Measurements from ENCODE around the gene DLGAP1.
A peak's percentile ranks its signal among the peaks of the same experiment; 100 is the strongest.

Gene DLGAP1

GRCh38 chr18:4101009-4101408, 354.1 kb downstream of the DLGAP1 start:
- WGBS (ENCODE audit: insufficient coverage), result 100% methylated on average over 1 of the region's 5 CpGs

GRCh38 chr18:4096486-4096885, 358.6 kb downstream of the DLGAP1 start:
- Histone ChIP-seq H3K4me3 (ENCODE audit: control insufficient read depth in 1 of 7, extremely low read depth in 1 of 7, insufficient read depth in 4 of 7, low read depth in 2 of 7, low read length in 6 of 7) (no peak overlapping the region), H3K27ac (ENCODE audit: insufficient read depth in 1 of 2, low read depth in 1 of 2, low read length in 2 of 2, poor library complexity in 1 of 2, severe bottlenecking in 2 of 2) (no peak overlapping the region), H3K36me3 (ENCODE audit: control insufficient read depth in 4 of 4, insufficient read depth in 4 of 4, low read length in 3 of 4) (no peaks in the 10 kb centered on the region), H3K27me3 (replicated peaks in 2 of 5; ENCODE audit: control insufficient read depth in 4 of 5, insufficient read depth in 5 of 5, low read length in 4 of 5) (no peaks in the 10 kb centered on the region), H3K4me1 (ENCODE audit: control extremely low read depth in 1 of 4, control insufficient read depth in 4 of 4, insufficient read depth in 4 of 4, low read length in 3 of 4) (peaks cover 0 to 3% (median 0%) of the 10 kb centered on the region in 4 experiments), H3K9me3 (ENCODE audit: control extremely low read depth in 1 of 5, control insufficient read depth in 4 of 5, insufficient read depth in 2 of 5, low read depth in 1 of 5, low read length in 4 of 5) (peaks cover 0 to 5% (median 0%) of the 10 kb centered on the region in 5 experiments)
- POLR2A ChIA-PET, result no interaction called here
- no peak for DNase-seq
- WGBS (ENCODE audit: insufficient coverage), result 88% methylated on average over 4 of the region's 4 CpGs
- CTCF ChIA-PET, result interaction anchor here (1.2 to 1.7 kb wide), 2 partner anchors 11 to 14 kb away, joined by 4 to 8 read pairs; no protein-coding TSS in a partner anchor

More at GRCh38 chr18:4101009-4101408, 354.1 kb downstream of the DLGAP1 start:
- ChIA-PET CTCF (interaction anchor here (1.2 kb wide), 2 partner anchors 11 to 958 kb away, joined by 3 read pairs; no protein-coding TSS in a partner anchor), POLR2A (interaction anchor here (0.6 kb wide), 1 partner anchor 1921 kb away, joined by 3 read pairs; no protein-coding TSS in a partner anchor)
- no peak overlapping the region for H3K4me3 ChIP-seq (ENCODE audit: control insufficient read depth in 1 of 7, extremely low read depth in 1 of 7, insufficient read depth in 4 of 7, low read depth in 2 of 7, low read length in 6 of 7)
- no peak overlapping the region for H3K27ac ChIP-seq (ENCODE audit: insufficient read depth in 1 of 2, low read depth in 1 of 2, low read length in 2 of 2, poor library complexity in 1 of 2, severe bottlenecking in 2 of 2)
- no peaks in the 10 kb centered on the region for H3K36me3 ChIP-seq (ENCODE audit: control insufficient read depth in 4 of 4, insufficient read depth in 4 of 4, low read length in 3 of 4)
- peaks cover 0 to 5% (median 0%) of the 10 kb centered on the region in 5 experiments for H3K9me3 ChIP-seq (ENCODE audit: control extremely low read depth in 1 of 5, control insufficient read depth in 4 of 5, insufficient read depth in 2 of 5, low read depth in 1 of 5, low read length in 4 of 5)
- no peaks in the 10 kb centered on the region for H3K27me3 ChIP-seq (replicated peaks in 2 of 5; ENCODE audit: control insufficient read depth in 4 of 5, insufficient read depth in 5 of 5, low read length in 4 of 5)
- no peak for DNase-seq
- H3K4me1 ChIP-seq (ENCODE audit: control extremely low read depth in 1 of 4, control insufficient read depth in 4 of 4, insufficient read depth in 4 of 4, low read length in 3 of 4), result no peaks in the 10 kb centered on the region

GRCh38 chr18:4093676-4094075, 361.4 kb downstream of the DLGAP1 start:
- Histone ChIP-seq H3K27me3 (replicated peaks in 2 of 5; ENCODE audit: control insufficient read depth in 4 of 5, insufficient read depth in 5 of 5, low read length in 4 of 5) (no peaks in the 10 kb centered on the region), H3K36me3 (ENCODE audit: control insufficient read depth in 4 of 4, insufficient read depth in 4 of 4, low read length in 3 of 4) (no peaks in the 10 kb centered on the region), H3K9me3 (ENCODE audit: control extremely low read depth in 1 of 5, control insufficient read depth in 4 of 5, insufficient read depth in 2 of 5, low read depth in 1 of 5, low read length in 4 of 5) (no peaks in the 10 kb centered on the region), H3K27ac (ENCODE audit: insufficient read depth in 1 of 2, low read depth in 1 of 2, low read length in 2 of 2, poor library complexity in 1 of 2, severe bottlenecking in 2 of 2) (no peak overlapping the region), H3K4me3 (ENCODE audit: control insufficient read depth in 1 of 7, extremely low read depth in 1 of 7, insufficient read depth in 4 of 7, low read depth in 2 of 7, low read length in 6 of 7) (no peak overlapping the region), H3K4me1 (ENCODE audit: control extremely low read depth in 1 of 4, control insufficient read depth in 4 of 4, insufficient read depth in 4 of 4, low read length in 3 of 4) (peaks cover 0 to 3% (median 0%) of the 10 kb centered on the region in 4 experiments)
- ChIA-PET CTCF (interaction anchor here (2.3 kb wide), 1 partner anchor 14 kb away, joined by 19 read pairs; no protein-coding TSS in a partner anchor), POLR2A (no interaction called here)
- peak in 1 of 3 donors; percentile 1 for DNase-seq
- 0% methylated on average over 1 of the region's 2 CpGs for WGBS (ENCODE audit: insufficient coverage)

- Histone ChIP-seq H3K27me3 (replicated peaks in 2 of 5; ENCODE audit: control insufficient read depth in 4 of 5, insufficient read depth in 5 of 5, low read length in 4 of 5) (no peaks in the 10 kb centered on the region), H3K9me3 (ENCODE audit: control extremely low read depth in 1 of 5, control insufficient read depth in 4 of 5, insufficient read depth in 2 of 5, low read depth in 1 of 5, low read length in 4 of 5) (peaks cover 0 to 1% (median 0%) of the 10 kb centered on the region in 5 experiments), H3K27ac (ENCODE audit: insufficient read depth in 1 of 2, low read depth in 1 of 2, low read length in 2 of 2, poor library complexity in 1 of 2, severe bottlenecking in 2 of 2) (no peak overlapping the region), H3K36me3 (ENCODE audit: control insufficient read depth in 4 of 4, insufficient read depth in 4 of 4, low read length in 3 of 4) (no peaks in the 10 kb centered on the region), H3K4me1 (ENCODE audit: control extremely low read depth in 1 of 4, control insufficient read depth in 4 of 4, insufficient read depth in 4 of 4, low read length in 3 of 4) (peaks cover 0 to 3% (median 0%) of the 10 kb centered on the region in 4 experiments), H3K4me3 (ENCODE audit: control insufficient read depth in 1 of 7, extremely low read depth in 1 of 7, insufficient read depth in 4 of 7, low read depth in 2 of 7, low read length in 6 of 7) (no peak overlapping the region)
- WGBS (ENCODE audit: insufficient coverage), result 97% methylated on average over 3 of the region's 3 CpGs
- POLR2A ChIA-PET, result no interaction called here
- DNase-seq, result no peak
- CTCF ChIA-PET, result no interaction called here
Observed at GRCh38 chr18:4084382-4084900, 370.7 kb downstream of the DLGAP1 start.

GRCh38 chr18:4078246-4078645, 376.9 kb downstream of the DLGAP1 start:
- Histone ChIP-seq H3K4me3 (ENCODE audit: control insufficient read depth in 1 of 7, extremely low read depth in 1 of 7, insufficient read depth in 4 of 7, low read depth in 2 of 7, low read length in 6 of 7) (no peak overlapping the region), H3K4me1 (ENCODE audit: control extremely low read depth in 1 of 4, control insufficient read depth in 4 of 4, insufficient read depth in 4 of 4, low read length in 3 of 4) (no peaks in the 10 kb centered on the region), H3K27me3 (replicated peaks in 2 of 5; ENCODE audit: control insufficient read depth in 4 of 5, insufficient read depth in 5 of 5, low read length in 4 of 5) (peaks cover 0 to 2% (median 0%) of the 10 kb centered on the region in 5 experiments), H3K36me3 (ENCODE audit: control insufficient read depth in 4 of 4, insufficient read depth in 4 of 4, low read length in 3 of 4) (no peaks in the 10 kb centered on the region), H3K27ac (ENCODE audit: insufficient read depth in 1 of 2, low read depth in 1 of 2, low read length in 2 of 2, poor library complexity in 1 of 2, severe bottlenecking in 2 of 2) (no peak overlapping the region), H3K9me3 (ENCODE audit: control extremely low read depth in 1 of 5, control insufficient read depth in 4 of 5, insufficient read depth in 2 of 5, low read depth in 1 of 5, low read length in 4 of 5) (no peaks in the 10 kb centered on the region)
- POLR2A ChIA-PET, result no interaction called here
- 100% methylated on average over 1 of the region's 4 CpGs for WGBS (ENCODE audit: insufficient coverage)
- DNase-seq, result no peak
- CTCF ChIA-PET, result interaction anchor here (1.0 kb wide), 1 partner anchor 35 kb away, joined by 3 read pairs; no protein-coding TSS in a partner anchor

- CTCF ChIA-PET, result interaction anchor here (1.0 kb wide), 1 partner anchor 35 kb away, joined by 3 read pairs; no protein-coding TSS in a partner anchor
Observed at GRCh38 chr18:4077721-4078120, 377.4 kb downstream of the DLGAP1 start.

GRCh38 chr18:4077204-4077603, 377.9 kb downstream of the DLGAP1 start:
- no peak overlapping the region for H3K4me3 ChIP-seq (ENCODE audit: control insufficient read depth in 1 of 7, extremely low read depth in 1 of 7, insufficient read depth in 4 of 7, low read depth in 2 of 7, low read length in 6 of 7)
- POLR2A ChIA-PET, result no interaction called here
- H3K9me3 ChIP-seq (ENCODE audit: control extremely low read depth in 1 of 5, control insufficient read depth in 4 of 5, insufficient read depth in 2 of 5, low read depth in 1 of 5, low read length in 4 of 5), result no peaks in the 10 kb centered on the region
- H3K36me3 ChIP-seq (ENCODE audit: control insufficient read depth in 4 of 4, insufficient read depth in 4 of 4, low read length in 3 of 4), result no peaks in the 10 kb centered on the region
- CTCF ChIA-PET, result no interaction called here
- no peak overlapping the region for H3K27ac ChIP-seq (ENCODE audit: insufficient read depth in 1 of 2, low read depth in 1 of 2, low read length in 2 of 2, poor library complexity in 1 of 2, severe bottlenecking in 2 of 2)
- no peak for DNase-seq
- H3K4me1 ChIP-seq (ENCODE audit: control extremely low read depth in 1 of 4, control insufficient read depth in 4 of 4, insufficient read depth in 4 of 4, low read length in 3 of 4), result no peaks in the 10 kb centered on the region
- H3K27me3 ChIP-seq (replicated peaks in 2 of 5; ENCODE audit: control insufficient read depth in 4 of 5, insufficient read depth in 5 of 5, low read length in 4 of 5), result peaks cover 0 to 2% (median 0%) of the 10 kb centered on the region in 5 experiments
- WGBS (ENCODE audit: insufficient coverage), result 100% methylated on average over 1 of the region's 2 CpGs

More at GRCh38 chr18:4077721-4078120, 377.4 kb downstream of the DLGAP1 start:
- POLR2A ChIA-PET, result no interaction called here
- Histone ChIP-seq H3K9me3 (ENCODE audit: control extremely low read depth in 1 of 5, control insufficient read depth in 4 of 5, insufficient read depth in 2 of 5, low read depth in 1 of 5, low read length in 4 of 5) (no peaks in the 10 kb centered on the region), H3K36me3 (ENCODE audit: control insufficient read depth in 4 of 4, insufficient read depth in 4 of 4, low read length in 3 of 4) (no peaks in the 10 kb centered on the region), H3K4me3 (ENCODE audit: control insufficient read depth in 1 of 7, extremely low read depth in 1 of 7, insufficient read depth in 4 of 7, low read depth in 2 of 7, low read length in 6 of 7) (no peak overlapping the region), H3K4me1 (ENCODE audit: control extremely low read depth in 1 of 4, control insufficient read depth in 4 of 4, insufficient read depth in 4 of 4, low read length in 3 of 4) (no peaks in the 10 kb centered on the region), H3K27me3 (replicated peaks in 2 of 5; ENCODE audit: control insufficient read depth in 4 of 5, insufficient read depth in 5 of 5, low read length in 4 of 5) (peaks cover 0 to 2% (median 0%) of the 10 kb centered on the region in 5 experiments), H3K27ac (ENCODE audit: insufficient read depth in 1 of 2, low read depth in 1 of 2, low read length in 2 of 2, poor library complexity in 1 of 2, severe bottlenecking in 2 of 2) (no peak overlapping the region)
- 100% methylated on average over 1 of the region's 2 CpGs for WGBS (ENCODE audit: insufficient coverage)
- DNase-seq, result no peak
